GM12873 (cell line): ENCODE measurements around the gene BTNL9.

Experiments
- CTCF ChIP-seq: IDR thresholded peaks from 2 replicates; pipeline ENCODE4 v1.5.1; 2012; ENCODE audit warnings: low read depth, mild to moderate bottlenecking, moderate library complexity, low read length, control low read depth; ENCODE audit not compliant: insufficient read depth; ENCODE audit errors: missing control alignments

The BTNL9 gene

GRCh38 chr5:181071257-181071656 lies 31.2 kb downstream of the BTNL9 start:
- TF ChIP-seq CTCF = no peak

- no peak for TF ChIP-seq CTCF
Observed at GRCh38 chr5:181076920-181077319, 36.9 kb downstream of the BTNL9 start.

GRCh38 chr5:181081989-181082388 lies 41.9 kb downstream of the BTNL9 start:
- TF ChIP-seq CTCF = no peak

GRCh38 chr5:181084621-181085195 lies 44.6 kb downstream of the BTNL9 start:
- no peak for TF ChIP-seq CTCF

- no peak for TF ChIP-seq CTCF
Observed at GRCh38 chr5:181086026-181086883, 46.2 kb downstream of the BTNL9 start.

- TF ChIP-seq CTCF = no peak
Observed at GRCh38 chr5:181086884-181087205, 46.8 kb downstream of the BTNL9 start.

GRCh38 chr5:181087309-181087708 lies 47.2 kb downstream of the BTNL9 start:
- no peak for TF ChIP-seq CTCF
